Hindlimb muscle (tissue), 1 donor: ENCODE results near the gene EPHB2. TPM values are rescaled to one million over a fixed set of nuclear protein-coding genes. Genes with fewer than 3 reads are reported as not detected.

ENCODE experiments used
- DNase-seq: peaks from one replicate; pipeline ENCODE4 v3.0.0-alpha.2; 2013
- polyA plus RNA-seq: library from polyadenylated mRNA; unstranded; fragments of 120-200 nt; gene quantifications from one replicate; pipeline ENCODE4 v1.2.1, GENCODE V29; 2013; ENCODE audit not compliant: insufficient read length

EPHB2 gene
- polyA plus RNA-seq, 1 donor: 15.2 TPM

- no peak for DNase-seq
Observed at GRCh38 chr1:22863766-22864165, 153.1 kb downstream of the EPHB2 start.

GRCh38 chr1:22864886-22865285, 154.2 kb downstream of the EPHB2 start:
- DNase-seq: no peak

- DNase-seq: no peak
Observed at GRCh38 chr1:22865736-22866135, 155.1 kb downstream of the EPHB2 start.

- DNase-seq: no peak
Observed at GRCh38 chr1:22866868-22867267, 156.2 kb downstream of the EPHB2 start.

GRCh38 chr1:22868331-22868730, 157.7 kb downstream of the EPHB2 start:
- no peak for DNase-seq

GRCh38 chr1:22869325-22869724, 158.7 kb downstream of the EPHB2 start:
- DNase-seq: no peak

- DNase-seq: peak; percentile 45
Observed at GRCh38 chr1:22870201-22870871, 159.7 kb downstream of the EPHB2 start.

- no peak for DNase-seq
Observed at GRCh38 chr1:22872981-22873664, 162.5 kb downstream of the EPHB2 start.

GRCh38 chr1:22874785-22875184, 164.1 kb downstream of the EPHB2 start:
- no peak for DNase-seq

- DNase-seq: no peak
Observed at GRCh38 chr1:22875241-22875640, 164.6 kb downstream of the EPHB2 start.

- no peak for DNase-seq
Observed at GRCh38 chr1:22875841-22876240, 165.2 kb downstream of the EPHB2 start.

GRCh38 chr1:22876359-22877111, 165.9 kb downstream of the EPHB2 start:
- no peak for DNase-seq

GRCh38 chr1:22877112-22877915, 166.7 kb downstream of the EPHB2 start:
- DNase-seq: no peak

- DNase-seq: no peak
Observed at GRCh38 chr1:22877980-22878379, 167.3 kb downstream of the EPHB2 start.

- DNase-seq: no peak
Observed at GRCh38 chr1:22878626-22879025, 168.0 kb downstream of the EPHB2 start.

- no peak for DNase-seq
Observed at GRCh38 chr1:22879445-22879844, 168.8 kb downstream of the EPHB2 start.

GRCh38 chr1:22880174-22880601, 169.5 kb downstream of the EPHB2 start:
- no peak for DNase-seq

GRCh38 chr1:22883406-22883805, 172.8 kb downstream of the EPHB2 start:
- DNase-seq: no peak

GRCh38 chr1:22884806-22885530, 174.3 kb downstream of the EPHB2 start:
- DNase-seq: no peak

GRCh38 chr1:22886211-22886610, 175.6 kb downstream of the EPHB2 start:
- no peak for DNase-seq

- DNase-seq: no peak
Observed at GRCh38 chr1:22887491-22887890, 176.9 kb downstream of the EPHB2 start.
